OCI-LY3 (cell line): ENCODE results near the gene TNRC18.

Source experiments
- H2AFZ ChIP-seq: fragments of 200-600, 300-600 bp; shearing (Covaris generic); 2 replicates; pipeline ENCODE4 v1.6.0; 2014; ENCODE audit warnings: antibody characterized with exemption, low read depth, low read length
- H3K27ac ChIP-seq: fragments of 200-600, 300-600 bp; sonication (generic); 2 replicates; pipeline ENCODE4 v1.5.1; 2014; ENCODE audit warnings: mild to moderate bottlenecking, low read length, moderate library complexity, mixed read lengths
- H3K27me3 ChIP-seq: fragments of 200-600, 300-600 bp; sonication (generic); 2 replicates; pipeline ENCODE4 v1.6.1; 2014; ENCODE audit warnings: low read depth, low read length, mixed read lengths
- H3K36me3 ChIP-seq: fragments of 200-600, 300-600 bp; sonication (generic); replicated peaks from 2 replicates; pipeline ENCODE3; 2014; ENCODE audit warnings: low read depth, low read length, mixed read lengths
- H3K4me1 ChIP-seq: fragments of 300-600, 200-600 bp; sonication (generic); 2 replicates; pipeline ENCODE4 v1.6.1; 2014; ENCODE audit warnings: low read length, mixed read lengths
- H3K4me2 ChIP-seq: fragments of 200-600, 300-600 bp; sonication (generic); 2 replicates; pipeline ENCODE4 v1.6.1; 2014; ENCODE audit warnings: low read length, mixed read lengths
- H3K4me3 ChIP-seq: fragments of 300-600, 200-600 bp; sonication (generic); 2 replicates; pipeline ENCODE4 v1.5.1; 2014; ENCODE audit warnings: antibody characterized with exemption, mild to moderate bottlenecking, low read length, moderate library complexity
- H3K79me2 ChIP-seq: fragments of 300-600, 200-600 bp; shearing (Covaris generic); 2 replicates; pipeline ENCODE4 v1.6.1; 2014; ENCODE audit warnings: mild to moderate bottlenecking, low read length, mixed read lengths
- H3K9ac ChIP-seq: fragments of 300-600, 200-600 bp; shearing (Covaris generic); 2 replicates; pipeline ENCODE4 v1.6.0; 2014; ENCODE audit warnings: mild to moderate bottlenecking, low read length, moderate library complexity
- H3K9me3 ChIP-seq: fragments of 200-600, 300-600 bp; shearing (Covaris generic); 2 replicates; pipeline ENCODE4 v1.6.1; 2014; ENCODE audit warnings: low read length, mixed read lengths; ENCODE audit not compliant: insufficient read depth
- H4K20me1 ChIP-seq: fragments of 200-600, 300-600 bp; sonication (generic); 2 replicates; pipeline ENCODE4 v1.6.1; 2016; ENCODE audit warnings: low read length, mixed read lengths; ENCODE audit not compliant: insufficient read depth
- CTCF ChIP-seq: fragments of 200-600, 300-600 bp; sonication (generic); IDR thresholded peaks from 2 replicates; pipeline ENCODE4 v1.5.1; 2014; ENCODE audit warnings: antibody characterized with exemption, low read length, low read depth
- EZH2phosphoT487 ChIP-seq: fragments of 200-600 bp; shearing (Covaris generic); IDR thresholded peaks from 2 replicates; pipeline ENCODE4 v1.6.1; 2018; ENCODE audit warnings: antibody characterized with exemption, mixed run types, low read depth

Gene TNRC18

GRCh38 chr7:5429857-5430611 is 6.4 kb upstream of the TNRC18 start:
- no peak overlapping the region for H3K4me3 ChIP-seq

GRCh38 chr7:5429253-5429856 is 5.7 kb upstream of the TNRC18 start:
- H3K4me3 ChIP-seq = no peak overlapping the region
- H3K27me3 ChIP-seq = peaks cover 18% of the 10 kb centered on the region
- no peaks in the 10 kb centered on the region for H3K9me3 ChIP-seq
- H3K4me1 ChIP-seq = no peaks in the 10 kb centered on the region
- H4K20me1 ChIP-seq = no peaks in the 10 kb centered on the region
- no peak overlapping the region for H3K27ac ChIP-seq
- TF ChIP-seq CTCF (no peak), EZH2phosphoT487 (no peak)
- no peaks in the 10 kb centered on the region for H3K79me2 ChIP-seq
- no peaks in the 10 kb centered on the region for H3K36me3 ChIP-seq
- H3K9ac ChIP-seq = no peak overlapping the region
- no peak overlapping the region for H3K4me2 ChIP-seq
- H2AFZ ChIP-seq = no peak overlapping the region

More at GRCh38 chr7:5429857-5430611, 6.4 kb upstream of the TNRC18 start:
- Histone ChIP-seq H2AFZ (no peak overlapping the region), H3K27ac (no peak overlapping the region), H3K36me3 (no peaks in the 10 kb centered on the region), H3K4me1 (no peaks in the 10 kb centered on the region), H3K79me2 (no peaks in the 10 kb centered on the region), H4K20me1 (no peaks in the 10 kb centered on the region), H3K9ac (no peak overlapping the region), H3K27me3 (peaks cover 14% of the 10 kb centered on the region), H3K4me2 (no peak overlapping the region), H3K9me3 (no peaks in the 10 kb centered on the region)
- no peak for TF ChIP-seq EZH2phosphoT487
- no peak for TF ChIP-seq CTCF

- Histone ChIP-seq H3K4me3 (no peak overlapping the region), H3K79me2 (no peaks in the 10 kb centered on the region), H3K4me2 (no peak overlapping the region), H3K27me3 (peaks cover 18% of the 10 kb centered on the region), H3K36me3 (no peaks in the 10 kb centered on the region), H3K27ac (no peak overlapping the region), H2AFZ (no peak overlapping the region), H3K9me3 (no peaks in the 10 kb centered on the region), H3K4me1 (no peaks in the 10 kb centered on the region), H3K9ac (no peak overlapping the region), H4K20me1 (no peaks in the 10 kb centered on the region)
- TF ChIP-seq CTCF (no peak), EZH2phosphoT487 (no peak)
Measured at GRCh38 chr7:5428478-5429252, 5.0 kb upstream of the TNRC18 start.

- Histone ChIP-seq H3K4me2 (no peak overlapping the region), H3K27ac (no peak overlapping the region), H3K9me3 (no peaks in the 10 kb centered on the region), H2AFZ (no peak overlapping the region), H3K4me3 (no peak overlapping the region), H3K79me2 (peaks cover 13% of the 10 kb centered on the region; the same call in 1 of the 2 replicates), H3K4me1 (no peaks in the 10 kb centered on the region), H4K20me1 (no peaks in the 10 kb centered on the region), H3K9ac (no peak overlapping the region), H3K27me3 (peaks cover 6% of the 10 kb centered on the region), H3K36me3 (no peaks in the 10 kb centered on the region)
- no peak for TF ChIP-seq EZH2phosphoT487
- TF ChIP-seq CTCF = no peak
Measured at GRCh38 chr7:5426226-5426475, 2.5 kb upstream of the TNRC18 start.
